ENCODE data around the gene MMP24.

The MMP24 gene

DNA sequence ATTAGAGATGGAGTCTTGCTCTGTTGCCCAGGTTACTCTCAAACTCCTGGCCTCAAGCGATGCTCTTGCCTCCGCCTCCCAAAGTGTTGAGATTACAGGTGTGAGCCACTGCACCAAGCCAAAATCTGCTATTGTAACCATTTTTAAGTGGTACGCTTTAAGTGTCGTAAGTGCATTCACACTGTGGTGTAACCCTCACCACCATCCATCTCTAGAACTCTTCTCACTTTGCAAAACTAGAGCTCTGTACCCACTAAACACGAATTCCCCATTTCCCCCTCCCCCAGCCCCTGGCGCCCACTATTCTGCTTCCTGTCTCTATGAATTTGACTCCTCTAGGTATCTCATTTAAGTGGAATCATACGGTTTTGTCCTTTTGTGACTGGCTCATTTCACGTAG, 68.6 kb downstream of the MMP24 start:
- no peak for DNase-seq

DNA sequence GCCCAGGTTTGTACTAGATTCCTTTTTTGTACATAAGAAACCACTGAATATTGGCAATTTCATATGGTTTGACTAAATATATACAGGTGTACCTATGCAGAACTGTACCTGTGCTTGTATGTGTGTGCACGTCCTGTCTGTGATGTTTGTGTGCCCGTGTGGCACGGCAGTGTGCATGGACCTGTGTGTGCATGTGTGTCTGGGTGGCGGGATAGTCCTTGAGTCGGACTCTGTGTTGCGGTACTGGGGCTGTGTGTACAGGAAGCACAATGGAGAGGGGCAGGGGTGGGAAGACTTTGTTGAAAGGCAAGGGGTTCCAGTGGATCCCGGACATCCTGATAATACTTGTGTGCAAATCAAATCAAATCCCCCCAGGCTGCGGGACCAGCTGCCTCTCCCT, 69.2 kb downstream of the MMP24 start:
- DNase-seq = no peak

DNA sequence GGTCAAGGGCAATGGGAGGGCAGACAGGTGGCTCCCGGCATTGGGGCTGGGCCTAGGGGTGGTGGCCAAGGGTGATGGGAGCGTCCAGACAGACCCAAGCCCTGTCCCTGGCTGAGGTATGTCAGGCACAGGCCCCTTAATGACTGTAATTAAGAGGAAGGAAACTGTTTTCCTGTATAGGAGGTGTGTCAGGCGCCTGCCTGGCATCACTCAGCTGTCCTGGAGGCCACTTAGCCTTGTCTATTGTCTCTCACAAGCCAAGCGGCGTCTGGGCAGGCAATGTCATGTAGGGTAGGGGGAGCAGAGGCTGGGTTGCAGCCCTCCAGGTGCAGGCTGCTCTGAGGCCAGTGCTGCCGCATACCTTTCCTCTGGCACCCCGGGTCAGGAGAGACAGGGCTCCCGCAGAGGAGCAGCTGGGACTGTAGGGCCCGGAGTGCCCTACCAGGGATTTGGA, 69.6 kb downstream of the MMP24 start:
- DNase-seq = no peak

DNA sequence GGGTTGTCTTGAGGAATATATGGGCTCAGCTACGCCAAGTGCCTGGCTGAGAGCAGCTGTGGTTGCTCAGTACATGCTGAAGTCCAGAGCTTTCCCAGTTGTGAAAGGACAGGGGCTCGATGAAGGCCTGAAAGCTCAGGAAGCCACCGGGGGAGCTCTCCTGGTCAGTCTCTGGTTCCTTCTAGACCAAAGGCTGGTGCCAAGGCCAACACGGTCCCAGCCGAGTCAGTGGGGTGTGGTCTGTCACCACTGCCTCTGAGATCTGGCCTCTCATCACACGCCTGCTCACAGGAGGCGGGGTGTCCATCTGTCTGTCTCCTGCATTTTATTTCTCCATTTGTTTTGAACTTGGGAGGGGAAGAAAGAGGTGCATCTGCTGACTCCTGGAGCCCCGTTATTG, 70.7 kb downstream of the MMP24 start:
- DNase-seq = no peak

DNA sequence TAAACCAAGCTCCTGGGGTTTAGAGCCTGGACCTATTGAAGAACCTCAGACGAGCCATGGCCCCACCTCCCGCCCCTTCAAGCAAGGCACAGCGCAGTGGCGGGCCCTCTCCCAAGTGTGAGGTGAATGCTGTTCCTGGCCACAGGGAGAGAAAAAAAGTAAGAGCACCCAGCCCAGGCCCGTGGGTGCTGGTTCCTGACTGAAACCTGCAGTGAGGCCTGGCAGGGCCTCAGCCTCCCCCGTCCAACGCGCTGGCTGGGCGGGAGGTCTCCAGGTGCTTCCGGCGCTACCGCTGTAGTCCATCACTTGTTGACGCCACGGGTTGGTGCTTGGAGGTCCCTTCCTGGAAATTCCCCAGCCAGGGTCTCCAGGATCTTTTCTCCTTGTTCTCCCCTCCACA, 71.2 kb downstream of the MMP24 start:
- no peak for DNase-seq

DNA sequence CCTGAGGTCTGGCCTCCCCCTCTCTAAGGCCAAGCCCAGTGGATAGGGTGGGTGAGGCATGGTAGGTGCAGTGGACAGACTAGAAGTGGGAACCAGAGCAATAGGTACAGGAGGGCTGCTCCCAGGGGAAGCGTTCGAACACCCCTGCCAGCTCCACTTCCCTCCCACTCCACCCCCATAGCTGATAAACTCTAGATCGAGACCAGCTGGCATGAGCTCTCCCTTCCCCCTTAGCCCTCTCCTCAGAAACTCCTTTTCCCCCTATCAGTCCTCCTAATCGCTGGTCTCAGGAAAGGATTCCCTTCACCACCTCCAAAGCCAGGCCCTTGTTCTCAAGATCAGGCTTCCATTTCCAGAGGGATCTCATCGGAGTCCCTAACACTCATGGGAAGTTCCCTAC, 71.8 kb downstream of the MMP24 start:
- DNase-seq = no peak

DNA sequence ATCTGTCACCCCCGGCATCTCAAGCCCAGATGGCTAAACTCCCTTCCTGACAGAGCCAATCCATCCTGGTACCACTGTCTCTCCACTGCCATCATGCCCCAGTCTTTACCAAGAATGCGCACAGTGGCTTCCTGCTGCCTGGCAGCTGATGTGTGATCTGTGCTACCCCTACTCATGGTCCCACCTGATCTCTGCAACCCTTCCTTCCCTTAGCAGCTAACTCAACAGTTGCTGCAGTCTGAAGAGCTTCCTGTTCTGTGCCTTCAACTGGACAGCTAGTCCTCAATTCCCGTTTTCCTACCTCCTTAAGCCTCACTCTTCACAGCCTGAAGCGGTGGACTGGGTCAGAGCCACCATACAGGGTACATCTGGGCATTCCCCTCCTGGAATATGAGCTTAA, 73.3 kb downstream of the MMP24 start:
- no peak for DNase-seq

DNA sequence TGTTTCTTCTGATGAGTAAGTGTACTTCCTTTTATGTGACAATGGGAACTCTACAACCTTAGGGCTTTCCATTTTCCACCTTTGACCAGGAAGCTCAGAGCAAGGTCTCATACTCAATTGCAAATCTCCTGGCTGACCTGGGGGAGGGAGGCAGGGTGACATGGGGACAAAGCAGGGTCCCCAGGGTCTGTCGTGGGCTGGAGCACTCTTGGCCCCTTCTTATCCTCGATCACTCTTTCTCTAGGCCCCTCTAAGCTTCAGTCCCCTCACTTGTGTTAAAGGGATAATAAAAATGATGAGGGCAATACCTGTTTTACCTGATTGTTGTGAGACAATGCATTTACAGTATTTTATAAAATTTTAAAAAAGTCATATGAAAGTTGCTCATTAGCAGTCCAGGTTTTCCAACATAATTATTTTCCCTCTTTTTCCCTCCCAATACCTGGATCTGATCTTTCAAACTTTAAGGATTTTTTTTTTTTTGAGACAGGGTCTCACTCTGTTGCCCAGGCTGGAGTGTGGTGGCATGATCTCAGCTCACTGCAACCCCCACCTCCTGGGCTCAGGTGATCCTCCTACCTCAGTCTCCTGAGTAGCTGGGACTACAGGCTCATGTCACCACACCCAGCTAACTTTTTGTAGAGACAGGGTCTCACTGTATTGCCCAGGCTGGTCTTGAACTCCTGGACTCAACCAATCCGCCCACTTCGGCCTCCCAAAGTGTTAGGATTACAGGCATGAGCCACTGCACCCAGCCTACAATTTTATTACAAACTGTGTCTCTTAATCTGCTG, 74.2 kb downstream of the MMP24 start:
- no peak for DNase-seq

DNA sequence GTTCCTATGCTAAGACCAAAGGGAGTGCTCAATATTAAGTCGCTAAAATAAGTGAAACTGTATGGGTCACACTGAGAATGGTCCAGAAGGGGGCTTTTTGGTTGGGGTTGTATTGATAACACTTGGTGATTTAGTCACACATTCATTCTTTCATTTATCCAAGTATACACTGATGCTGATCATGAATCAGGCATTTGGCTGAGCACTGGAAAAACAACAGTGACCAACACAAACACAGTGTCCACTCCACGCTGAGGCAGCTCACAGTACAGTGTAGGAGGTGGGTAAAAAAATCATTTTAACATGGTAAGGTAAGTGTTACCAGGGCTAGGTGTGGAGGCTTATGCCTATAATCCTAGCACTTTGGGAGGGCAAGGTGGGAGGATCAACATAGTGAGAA, 74.9 kb downstream of the MMP24 start:
- no peak for DNase-seq

DNA sequence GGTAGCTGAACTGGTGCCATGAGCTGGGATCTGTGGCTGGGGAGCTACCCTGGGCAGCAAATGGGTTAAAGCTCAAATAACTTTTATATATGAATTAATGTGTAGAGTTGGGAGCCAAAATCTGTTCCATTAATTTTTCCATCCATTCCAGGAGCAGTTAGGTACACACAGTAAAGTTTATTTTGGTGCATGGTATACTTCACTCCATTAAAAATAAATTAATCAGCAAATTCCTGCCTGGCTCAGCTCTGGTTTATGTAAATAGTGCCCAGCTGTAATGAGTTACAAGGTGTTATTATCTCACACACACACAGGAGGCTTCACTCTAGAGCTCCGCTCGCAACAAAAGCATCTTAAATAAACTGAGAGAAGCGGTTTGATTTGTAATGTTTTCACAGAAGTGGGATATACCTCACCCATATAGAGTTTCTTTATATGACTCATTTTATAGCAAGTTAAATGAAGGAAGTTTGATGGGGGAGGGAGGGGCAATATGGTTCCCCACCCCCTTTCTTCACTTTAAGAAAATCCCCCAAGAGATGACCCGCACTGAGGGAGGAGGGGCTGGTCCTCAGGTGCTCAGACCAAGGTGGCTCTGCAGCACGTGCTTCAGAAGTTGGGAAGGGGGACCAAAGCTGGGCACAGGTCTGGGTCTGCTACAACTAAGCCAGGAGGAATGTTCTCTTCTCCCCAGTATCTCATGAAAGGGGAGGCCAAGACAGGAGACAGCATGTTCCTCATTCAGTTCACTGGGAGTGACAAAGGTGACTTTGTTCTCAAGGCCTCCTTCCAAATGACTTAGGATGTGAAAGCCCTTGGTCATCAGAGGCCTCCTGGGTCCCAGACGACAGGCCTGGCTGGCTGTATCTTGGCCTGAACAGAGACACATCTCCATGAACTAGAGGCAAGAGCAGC, 76.2 kb downstream of the MMP24 start:
- DNase-seq = no peak

DNA sequence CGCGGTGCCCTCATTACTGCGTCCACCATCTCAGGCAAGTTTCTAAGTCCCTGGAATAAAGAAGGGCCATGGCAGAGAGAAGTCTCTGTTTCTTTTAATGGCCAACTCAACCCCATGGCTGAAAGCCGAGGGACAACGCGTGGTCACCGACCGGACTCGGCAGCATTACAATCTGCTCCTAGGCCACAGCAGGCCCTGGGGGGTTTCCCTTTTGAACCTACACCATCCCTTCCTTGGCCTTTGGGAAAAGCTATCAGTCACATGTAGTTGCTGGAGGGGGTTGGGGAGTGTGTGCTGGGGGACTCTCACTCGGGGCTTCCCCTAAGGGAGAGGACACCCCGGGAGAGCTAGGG, 76.9 kb downstream of the MMP24 start:
- no peak for DNase-seq

DNA sequence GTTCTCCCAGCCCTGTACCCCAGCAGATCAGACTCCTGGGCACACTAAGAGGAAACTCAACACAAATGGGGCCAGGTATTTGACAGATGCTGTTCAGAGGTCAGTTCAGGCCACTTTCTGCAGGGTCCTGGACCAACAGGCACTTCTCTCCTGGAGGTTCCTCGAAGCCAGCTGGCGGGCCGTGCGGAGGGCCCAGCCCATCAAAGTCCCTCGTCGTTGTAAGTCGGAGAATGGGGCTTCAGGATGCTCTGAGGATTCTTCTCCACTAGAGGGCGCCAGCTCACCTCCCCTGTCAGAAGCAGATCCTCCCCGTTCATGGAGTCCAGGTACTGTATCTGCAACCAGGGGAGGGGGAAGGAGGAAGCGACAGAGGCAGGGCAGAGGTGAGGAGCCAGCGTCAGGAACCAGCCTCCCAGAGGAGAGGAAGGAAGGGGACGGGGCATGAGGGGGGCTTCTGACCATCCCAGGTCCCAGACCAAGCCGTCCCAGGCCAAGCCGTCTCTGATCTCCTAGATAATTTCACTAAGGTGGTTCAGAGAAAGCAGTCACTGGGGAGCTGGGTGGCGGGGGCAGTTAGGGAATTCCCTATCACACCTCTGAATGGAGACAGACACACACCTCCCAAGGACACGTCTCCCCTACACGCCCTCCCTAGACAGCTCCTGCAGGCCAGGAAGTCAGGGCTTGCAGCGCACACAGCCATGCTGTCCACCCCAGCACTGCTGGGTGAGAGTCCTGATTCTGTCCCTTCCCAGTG, 77.4 kb downstream of the MMP24 start:
- DNase-seq = peak; percentile 88

DNA sequence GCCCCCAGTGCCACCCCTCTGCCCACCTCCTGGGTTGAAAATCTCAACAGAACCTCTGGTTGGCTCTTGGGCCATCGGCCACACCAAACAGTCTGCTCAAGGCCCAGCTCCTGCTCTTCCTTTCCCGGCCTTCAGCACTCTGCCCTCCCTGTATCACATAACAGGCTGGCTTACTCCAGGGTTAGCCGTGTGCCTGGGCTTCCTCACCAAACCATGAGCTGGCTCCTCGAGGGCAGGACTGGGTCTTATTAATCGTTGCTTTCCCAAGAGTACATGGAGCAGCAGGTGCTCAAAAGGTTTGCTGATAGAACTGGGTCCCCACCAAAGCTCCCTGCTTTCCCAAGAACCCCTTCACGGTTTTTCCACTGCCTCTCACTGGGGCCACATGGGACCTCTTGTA, 78.5 kb downstream of the MMP24 start:
- DNase-seq = no peak

DNA sequence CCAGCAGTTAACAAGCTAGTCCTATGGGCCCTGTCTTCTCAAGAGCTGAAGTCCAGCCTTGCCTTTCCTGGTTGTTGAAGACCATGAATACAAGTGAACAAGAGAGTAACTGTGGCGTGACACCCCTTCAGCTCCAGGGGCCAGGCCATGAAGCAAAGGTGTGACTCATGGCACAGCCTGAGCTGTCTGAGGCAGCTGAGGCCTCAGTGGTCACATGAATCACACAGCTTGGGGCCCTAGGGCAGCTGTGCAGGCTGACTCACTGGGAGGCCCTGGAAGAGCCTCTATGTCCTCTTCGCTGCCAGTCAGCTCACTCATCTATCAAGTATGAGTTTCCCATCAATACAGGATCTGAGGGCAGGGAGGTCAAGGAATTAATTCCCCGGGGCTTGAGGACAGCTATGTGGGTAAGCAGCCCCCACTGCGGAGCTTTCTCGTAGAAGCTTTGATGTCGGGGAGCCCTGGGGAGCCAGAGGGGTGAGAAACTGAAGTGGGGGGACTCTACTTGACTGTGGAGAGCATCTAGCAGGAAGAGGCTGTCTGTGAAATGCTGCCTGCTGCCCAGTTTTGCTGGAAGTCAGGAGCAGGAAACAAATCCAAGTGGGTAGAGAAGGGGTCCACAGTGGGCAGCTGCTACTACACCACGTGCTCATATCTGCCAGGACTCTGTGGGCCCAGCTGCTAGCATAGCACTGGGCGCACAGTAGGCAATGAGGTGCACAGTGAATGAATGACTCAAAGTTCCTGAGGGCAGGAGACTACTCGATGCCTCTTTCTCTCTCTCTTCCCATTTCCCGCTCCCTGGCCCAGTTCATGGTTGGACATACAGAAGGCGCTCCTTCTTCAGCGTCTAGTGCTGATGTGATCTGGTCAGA, 79.4 kb downstream of the MMP24 start:
- DNase-seq = peak; percentile 91

DNA sequence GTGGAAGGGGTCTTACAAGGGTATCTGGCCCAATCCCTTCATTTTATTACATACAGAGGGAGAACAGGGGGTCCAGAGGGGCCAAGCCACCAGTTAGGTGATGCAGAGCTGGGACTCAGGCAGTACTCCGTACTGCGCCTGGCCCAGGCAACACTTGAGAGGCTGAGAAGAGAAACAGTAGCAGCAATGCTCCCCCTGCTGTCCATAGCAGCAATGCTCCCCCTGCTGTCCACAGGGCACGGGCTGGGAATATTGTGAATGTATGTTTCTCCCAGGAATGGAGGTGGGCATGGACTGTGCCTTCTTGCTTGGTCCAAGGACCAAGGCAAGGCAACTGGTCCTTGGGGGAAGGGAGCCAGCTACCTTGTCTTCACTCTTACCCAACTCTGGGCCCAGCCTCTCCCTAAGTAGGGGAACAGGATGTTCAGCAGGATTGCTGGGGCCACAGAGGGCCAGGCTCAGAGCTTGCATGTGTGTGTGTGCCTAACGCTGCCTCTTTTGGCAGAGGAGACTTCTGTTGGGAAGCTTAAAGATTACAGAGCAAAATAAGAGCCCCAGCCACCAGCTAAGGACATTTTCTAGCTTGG, 80.5 kb downstream of the MMP24 start:
- DNase-seq = peak; percentile 48

DNA sequence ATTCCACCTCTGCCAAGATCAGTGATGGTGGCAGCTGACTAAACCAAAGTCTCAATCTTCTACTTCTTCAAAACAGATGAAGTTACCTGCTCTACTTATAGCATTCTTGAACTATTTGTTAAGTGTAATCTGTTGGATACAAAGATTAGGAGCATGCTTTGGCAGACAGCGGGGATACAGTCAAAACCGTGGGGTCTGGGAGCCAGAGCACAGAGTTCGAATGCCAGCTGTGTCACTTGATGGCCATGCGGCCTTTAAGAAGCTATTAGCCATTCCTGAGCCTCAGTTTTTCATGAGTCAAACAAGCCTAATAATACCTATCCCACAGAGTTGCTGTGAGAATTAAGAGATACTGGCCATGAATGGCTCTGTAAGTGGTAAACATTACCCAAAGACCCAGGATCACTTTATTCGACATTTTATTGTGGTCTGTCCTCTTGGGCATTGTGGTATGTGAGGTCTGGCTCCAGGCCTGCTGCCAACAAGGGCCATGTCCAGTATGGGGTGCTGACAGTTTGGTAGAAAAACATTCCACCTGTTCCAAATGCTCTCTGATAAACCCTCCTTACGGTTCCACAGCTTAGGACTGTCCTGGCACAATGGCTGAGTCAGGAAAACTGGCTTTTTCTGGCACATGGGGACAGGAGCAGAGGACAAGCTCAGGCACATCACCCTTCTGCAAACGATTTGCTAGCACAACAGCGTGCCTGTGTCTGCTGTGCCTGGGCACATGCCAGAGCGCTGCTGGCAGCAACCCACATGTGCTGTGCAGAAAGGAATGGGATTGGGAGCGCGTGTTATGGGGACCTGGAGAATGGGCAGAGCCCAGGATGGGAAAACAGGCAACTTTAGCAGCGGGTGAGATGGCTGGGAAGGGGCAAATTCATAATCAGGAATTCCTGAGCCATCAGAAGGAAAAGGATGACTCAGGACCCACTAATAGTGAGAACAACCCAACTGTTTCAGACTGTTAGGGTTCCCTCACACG, 81.5 kb downstream of the MMP24 start:
- DNase-seq = no peak

DNA sequence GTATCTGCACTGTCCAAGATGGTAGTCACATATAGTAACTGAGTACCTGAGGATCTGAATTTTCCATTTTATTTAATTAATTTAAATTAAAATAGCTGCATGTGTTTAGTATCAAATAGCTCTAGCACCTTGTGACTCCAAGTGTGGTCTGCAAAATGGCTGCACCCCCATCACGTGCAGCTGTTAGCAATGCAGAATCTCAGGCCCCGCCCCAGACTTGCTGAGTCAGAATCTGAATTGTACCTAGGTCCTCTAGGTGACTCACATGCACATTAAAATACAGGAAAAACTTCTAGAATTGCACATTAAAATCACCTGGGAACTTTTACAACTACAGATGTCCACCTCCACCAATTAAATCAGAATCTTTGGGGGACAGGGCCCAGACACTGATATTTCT, 84.9 kb downstream of the MMP24 start:
- DNase-seq = peak; percentile 88

DNA sequence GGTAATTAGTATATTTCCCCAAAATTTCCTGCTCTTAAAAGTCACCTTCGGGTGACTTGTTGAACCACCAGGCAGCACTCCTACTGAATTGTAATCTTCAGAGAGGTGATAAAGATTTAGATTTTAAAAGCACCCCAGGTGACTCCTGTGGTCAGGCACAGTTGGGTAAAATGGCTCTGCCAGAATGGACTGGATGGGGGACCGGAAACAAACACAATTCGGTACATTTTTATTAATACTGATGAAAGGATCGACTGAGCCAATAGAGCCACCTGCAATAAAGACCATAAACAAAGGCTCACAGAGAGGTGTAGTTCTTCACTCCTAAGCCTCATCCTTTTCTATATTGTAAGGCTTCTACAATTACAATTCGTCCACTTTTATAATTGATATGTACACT, 85.3 kb downstream of the MMP24 start:
- no peak for DNase-seq

DNA sequence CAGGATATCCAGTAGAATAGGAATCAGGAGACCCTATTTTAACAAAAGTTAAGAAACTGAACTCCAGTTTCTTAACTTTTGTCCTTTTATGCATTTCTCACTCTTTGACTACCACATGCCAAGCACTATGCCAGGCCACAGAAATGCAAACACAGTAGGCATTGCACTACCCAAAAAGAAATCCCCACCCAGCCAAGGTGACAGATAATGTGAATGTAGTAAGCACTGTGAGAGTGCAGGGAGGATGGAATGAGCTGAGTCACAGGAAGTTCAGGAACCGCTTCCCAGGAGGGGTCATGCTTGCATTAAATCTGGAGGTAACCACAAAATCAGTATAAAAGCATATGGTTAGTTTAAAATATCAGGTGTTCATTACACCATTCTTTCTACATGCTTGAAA, 85.8 kb downstream of the MMP24 start:
- peak; percentile 33 for DNase-seq

DNA sequence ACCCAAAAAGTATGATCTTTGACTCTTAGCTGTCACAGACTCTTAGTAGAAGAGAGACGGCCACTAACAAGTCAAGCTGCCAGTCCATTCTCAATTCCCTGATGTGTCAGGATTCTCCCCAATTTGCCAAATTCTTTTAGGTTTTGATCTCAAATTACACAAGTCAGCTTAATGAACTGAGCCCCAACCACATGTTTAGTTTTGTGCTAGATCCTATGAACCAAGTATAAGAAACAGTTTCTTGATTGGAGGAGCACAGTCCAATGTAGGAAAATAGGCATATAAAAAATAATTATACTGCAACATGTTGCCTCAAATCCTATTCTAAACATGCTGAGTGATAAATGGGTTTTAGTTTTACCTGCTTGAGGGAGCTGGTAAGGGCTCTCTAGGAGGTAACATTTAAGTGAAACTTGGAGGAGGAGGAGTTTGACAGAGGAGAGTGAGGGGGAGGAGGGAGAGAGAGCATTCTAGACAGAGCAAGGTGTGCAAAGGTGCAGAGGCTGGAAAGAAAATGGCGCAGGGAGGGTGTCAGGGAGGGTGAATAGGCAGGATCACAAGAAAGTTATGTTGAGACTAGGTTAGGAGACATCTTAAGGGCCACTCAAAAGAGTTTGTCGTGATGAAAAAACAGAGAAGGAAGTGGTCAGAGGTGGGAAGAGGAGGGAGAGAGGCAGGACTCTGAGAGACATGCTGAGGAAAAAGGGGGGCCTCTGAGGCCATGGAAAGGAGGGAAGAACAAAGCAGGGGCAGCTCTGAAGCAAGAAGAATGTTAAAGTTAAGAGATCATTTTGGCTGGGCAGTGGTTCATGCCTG, 88.5 kb downstream of the MMP24 start:
- DNase-seq = no peak
